Activated naive CD4-positive, alpha-beta T cell treated with anti-CD3 and anti-CD28 coated beads for 36 hours (primary cell): ENCODE measurements around the gene SPG7. TPM values are rescaled to one million over a fixed set of nuclear protein-coding genes. Genes with fewer than 3 reads are reported as not detected.
A peak's percentile ranks its signal among the peaks of the same experiment; 100 is the strongest.
"Not testable (repeated sequence)": the region's sequence is repeated elsewhere in the genome, so short reads cannot be mapped to it uniquely, and the experiment has no call there.

Experiments used
- CTCF ChIA-PET: fragments of 350-600 bp; sonication (Branson Sonifier 250); formaldehyde crosslinking; loops from one replicate; lab custom pipeline; 2021; ENCODE audit warnings: antibody characterized with exemption; lab: Charles Lee
- DNase-seq: peaks from one replicate; pipeline ENCODE4 v3.0.0-alpha.2; 2020
- H3K27ac Mint-ChIP-seq: one replicate; pipeline ENCODE4 v1.8.0; 2021; ENCODE audit warnings: mild to moderate bottlenecking, mixed read lengths
- H3K27me3 Mint-ChIP-seq: one replicate; pipeline ENCODE4 v1.8.0; 2021; ENCODE audit warnings: low read depth, mixed read lengths
- H3K36me3 Mint-ChIP-seq: one replicate; pipeline ENCODE4 v1.8.0; 2021; ENCODE audit warnings: low read depth, mixed read lengths
- H3K4me1 Mint-ChIP-seq: one replicate; pipeline ENCODE4 v1.8.0; 2021; ENCODE audit warnings: low read depth, mixed read lengths
- H3K4me3 Mint-ChIP-seq: one replicate; pipeline ENCODE4 v1.8.0; 2021; ENCODE audit warnings: mild to moderate bottlenecking, moderate library complexity, mixed read lengths
- H3K9me3 Mint-ChIP-seq: one replicate; pipeline ENCODE4 v1.8.0; 2021; ENCODE audit warnings: mixed read lengths
- intact Hi-C: fragments of 100-400 bp; cut with micrococcal nuclease; formaldehyde crosslinking; loops from one replicate; pipeline ENCODE4 v1.15.1; 2023
- total RNA-seq, 2 experiments: library from RNA; stranded (reverse); gene quantifications; one replicate each; pipeline ENCODE4 v1.2.3, GENCODE V29; 2021

SPG7 gene
- 10 to 100 TPM; 62.4 to 67.7 TPM for total RNA-seq

DNA sequence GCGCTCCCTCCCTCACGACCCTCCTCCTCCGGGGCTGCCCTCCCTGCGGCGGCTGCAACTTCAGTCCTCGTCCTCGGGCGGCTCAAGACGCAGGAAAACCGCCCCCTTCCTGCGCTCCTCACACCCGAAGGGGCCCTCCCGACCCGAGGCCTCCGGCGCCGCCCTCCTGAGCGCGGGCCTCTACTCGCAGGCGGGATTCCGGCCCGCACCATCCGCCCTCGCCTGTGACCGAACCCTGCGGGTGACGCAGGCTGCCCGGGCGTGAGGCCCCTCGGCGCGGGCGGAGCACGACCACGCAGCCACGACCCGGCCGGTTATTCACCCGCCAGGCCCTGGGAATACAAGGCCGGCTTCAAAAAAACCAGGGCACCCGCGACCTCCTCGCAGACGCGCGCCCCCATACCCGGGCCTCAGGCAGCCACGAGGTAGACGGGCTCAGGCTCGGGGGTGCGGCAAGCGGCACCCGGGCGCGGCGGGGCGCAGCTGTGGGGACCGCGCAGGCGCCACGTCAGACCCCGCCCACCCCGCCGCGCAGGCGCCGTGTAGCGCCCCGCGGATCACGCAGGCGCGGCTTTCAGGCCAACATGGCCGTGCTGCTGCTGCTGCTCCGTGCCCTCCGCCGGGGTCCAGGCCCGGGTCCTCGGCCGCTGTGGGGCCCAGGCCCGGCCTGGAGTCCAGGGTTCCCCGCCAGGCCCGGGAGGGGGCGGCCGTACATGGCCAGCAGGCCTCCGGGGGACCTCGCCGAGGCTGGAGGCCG, at the start of gene SPG7:
Gene SPG7 (plus strand): TSS at position 570 of the 757 bp plus-strand sequence. CDS start 15 bp downstream, at position 585.
- peaks cover 31% of the 10 kb centered on the region for H3K4me1 Mint-ChIP-seq
- no peaks in the 10 kb centered on the region for H3K9me3 Mint-ChIP-seq
- DNase-seq, result peak; percentile 86
- CTCF ChIA-PET, result interaction anchor here (0.6 to 2.9 kb wide), 14 partner anchors 13 to 290 kb away, joined by 3 to 15 read pairs (median 3); partner anchors contain the start of gene ZNF778
- peak within 1 kb of the TSS; percentile 89 for H3K27ac Mint-ChIP-seq
- intact Hi-C loops, result loop anchor here (1.0 to 10.0 kb wide), 4 partner anchors 52 to 413 kb away; partner anchors contain the start of genes ACSF3, CDH15 and RPL13
- H3K4me3 Mint-ChIP-seq, result peak within 1 kb of the TSS; percentile 88
- no peaks in the 10 kb centered on the region for H3K27me3 Mint-ChIP-seq
- H3K36me3 Mint-ChIP-seq, result no peaks in the 10 kb centered on the region

DNA sequence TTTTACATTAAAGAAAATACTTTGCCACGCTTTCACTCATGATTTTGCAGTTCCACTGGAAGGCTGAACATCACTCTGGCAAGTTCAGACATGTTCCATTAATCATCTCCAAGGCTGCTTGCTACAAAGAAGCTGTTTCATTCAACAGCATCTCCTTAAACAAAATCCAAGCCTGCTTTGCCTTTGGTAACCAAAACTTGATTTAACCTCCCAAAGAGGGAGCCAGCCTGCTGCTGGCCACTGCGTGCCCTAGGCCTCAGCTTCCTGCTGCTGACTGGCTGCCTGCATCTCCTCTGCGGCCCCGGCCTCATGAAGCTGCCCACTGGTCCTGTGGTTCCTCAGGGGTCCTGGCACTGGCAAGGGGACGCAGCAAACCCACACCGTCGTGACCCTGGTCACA, 49.7 kb upstream of the SPG7 start:
- peak overlapping the region; percentile 63 for H3K27ac Mint-ChIP-seq
- CTCF ChIA-PET, result interaction anchor here (0.6 kb wide), 1 partner anchor 152 kb away, joined by 3 read pairs; no protein-coding TSS in a partner anchor
- H3K36me3 Mint-ChIP-seq, result peaks cover 9% of the 10 kb centered on the region
- no peaks in the 10 kb centered on the region for H3K9me3 Mint-ChIP-seq
- H3K4me1 Mint-ChIP-seq, result peaks cover 57% of the 10 kb centered on the region
- DNase-seq, result no peak
- no peaks in the 10 kb centered on the region for H3K27me3 Mint-ChIP-seq
- intact Hi-C loops, result no loop called here
- H3K4me3 Mint-ChIP-seq, result no peak overlapping the region

DNA sequence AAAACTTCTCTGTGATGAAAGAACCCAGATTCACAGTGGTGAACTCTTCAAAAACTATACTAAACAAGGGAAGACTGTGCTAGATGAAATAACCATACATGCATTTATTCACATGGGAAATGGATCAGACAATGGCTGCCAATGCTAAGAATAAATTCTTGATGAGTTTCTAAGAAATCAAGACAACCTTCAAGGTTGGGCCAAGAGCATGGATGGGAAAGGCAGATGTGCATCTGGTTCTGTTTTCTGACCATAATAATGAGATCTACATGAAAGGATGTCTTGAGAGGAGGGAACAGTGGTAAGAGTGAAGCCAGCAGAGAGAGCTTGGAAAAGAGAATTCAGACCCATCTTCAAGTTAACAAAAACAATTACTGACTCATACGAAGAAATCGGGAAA, 49.2 kb upstream of the SPG7 start:
- intact Hi-C loops, result no loop called here
- peaks cover 57% of the 10 kb centered on the region for H3K4me1 Mint-ChIP-seq
- H3K9me3 Mint-ChIP-seq, result no peaks in the 10 kb centered on the region
- H3K27me3 Mint-ChIP-seq, result no peaks in the 10 kb centered on the region
- H3K27ac Mint-ChIP-seq, result peak overlapping the region; percentile 63
- CTCF ChIA-PET, result no interaction called here
- DNase-seq, result no peak
- no peak overlapping the region for H3K4me3 Mint-ChIP-seq
- H3K36me3 Mint-ChIP-seq, result peaks cover 9% of the 10 kb centered on the region

DNA sequence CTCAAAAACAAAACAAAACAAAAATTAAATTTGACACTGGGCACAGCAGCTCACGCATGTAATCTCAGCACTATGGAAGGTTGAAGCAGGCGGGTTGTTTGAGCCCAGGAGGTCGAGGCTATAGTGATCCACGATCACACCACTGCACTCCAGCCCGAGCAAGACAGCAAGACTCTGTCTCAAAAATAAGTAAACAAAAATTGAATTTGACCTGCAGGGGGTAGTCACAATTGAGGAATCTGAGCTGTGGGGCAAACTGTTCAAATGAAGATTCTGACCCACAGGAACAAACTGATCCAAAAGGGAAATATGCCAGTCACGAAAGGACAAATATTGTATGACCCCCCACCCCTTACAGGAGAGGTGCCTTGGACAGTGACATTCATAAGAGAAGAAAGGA, 47.6 kb upstream of the SPG7 start:
- DNase-seq, result no peak
- H3K36me3 Mint-ChIP-seq, result peaks cover 11% of the 10 kb centered on the region
- no peaks in the 10 kb centered on the region for H3K27me3 Mint-ChIP-seq
- no peaks in the 10 kb centered on the region for H3K9me3 Mint-ChIP-seq
- intact Hi-C loops, result no loop called here
- H3K4me3 Mint-ChIP-seq, result no peak overlapping the region
- CTCF ChIA-PET, result no interaction called here
- no peak overlapping the region for H3K27ac Mint-ChIP-seq
- peaks cover 60% of the 10 kb centered on the region for H3K4me1 Mint-ChIP-seq

DNA sequence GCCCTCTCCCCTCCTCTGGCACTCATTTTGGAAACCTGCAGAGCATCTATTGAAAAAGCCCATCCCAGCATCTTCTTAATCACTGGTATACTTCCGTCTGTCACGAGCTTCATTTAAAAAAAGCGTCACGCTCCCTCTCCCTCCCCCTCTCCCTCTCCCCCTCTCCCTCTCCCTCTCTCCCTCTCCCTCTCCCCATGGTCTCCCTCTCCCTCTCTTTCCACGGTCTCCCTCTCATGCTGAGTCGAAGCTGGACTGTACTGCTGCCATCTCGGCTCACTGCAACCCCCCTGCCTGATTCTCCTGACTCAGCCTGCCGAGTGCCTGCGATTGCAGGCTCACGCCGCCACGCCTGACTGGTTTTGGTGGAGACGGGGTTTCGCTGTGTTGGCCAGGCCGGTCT, 46.3 kb upstream of the SPG7 start:
- Mint-ChIP-seq H3K4me1 (peaks cover 61% of the 10 kb centered on the region), H3K36me3 (peaks cover 12% of the 10 kb centered on the region)
- DNase-seq, intact Hi-C loops, H3K27ac Mint-ChIP-seq, H3K9me3 Mint-ChIP-seq, H3K4me3 Mint-ChIP-seq, CTCF ChIA-PET, H3K27me3 Mint-ChIP-seq: not testable (repeated sequence)

DNA sequence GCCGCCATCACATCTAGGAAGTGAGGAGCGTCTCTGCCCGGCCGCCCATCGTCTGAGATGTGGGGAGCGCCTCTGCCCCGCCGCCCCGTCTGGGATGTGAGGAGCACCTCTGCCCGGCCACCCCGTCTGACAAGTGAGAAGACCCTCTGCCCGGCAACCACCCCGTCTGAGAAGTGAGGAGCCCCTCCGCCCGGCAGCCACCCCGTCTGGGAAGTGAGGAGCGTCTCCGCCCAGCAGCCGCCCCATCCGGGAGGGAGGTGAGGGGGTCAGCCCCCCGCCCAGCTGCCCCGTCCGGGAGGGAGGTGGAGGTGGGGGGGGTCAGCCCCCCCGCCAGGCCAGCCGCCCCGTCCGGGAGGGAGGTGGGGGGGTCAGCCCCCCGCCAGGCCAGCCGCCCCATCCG, 45.6 kb upstream of the SPG7 start:
- DNase-seq, H3K27me3 Mint-ChIP-seq, CTCF ChIA-PET, H3K27ac Mint-ChIP-seq, H3K4me3 Mint-ChIP-seq, intact Hi-C loops, H3K9me3 Mint-ChIP-seq: not testable (repeated sequence)
- H3K4me1 Mint-ChIP-seq, result peaks cover 66% of the 10 kb centered on the region
- H3K36me3 Mint-ChIP-seq, result peaks cover 12% of the 10 kb centered on the region

DNA sequence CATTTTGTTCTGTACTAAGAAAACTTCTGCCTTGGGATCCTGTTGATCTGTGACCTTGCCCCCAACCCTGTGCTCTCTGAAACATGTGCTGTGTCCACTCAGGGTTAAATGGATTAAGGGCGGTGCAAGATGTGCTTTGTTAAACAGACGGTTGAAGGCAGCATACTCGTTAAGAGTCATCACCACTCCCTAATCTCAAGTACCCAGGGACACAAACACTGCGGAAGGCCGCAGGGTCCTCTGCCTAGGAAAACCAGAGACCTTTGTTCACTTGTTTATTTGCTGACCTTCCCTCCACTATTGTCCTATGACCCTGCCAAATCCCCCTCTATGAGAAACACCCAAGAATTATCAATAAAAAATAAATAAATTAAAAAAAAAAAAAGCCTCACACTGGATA, 44.9 kb upstream of the SPG7 start:
- H3K36me3 Mint-ChIP-seq, result peaks cover 14% of the 10 kb centered on the region
- DNase-seq, H3K9me3 Mint-ChIP-seq, H3K4me3 Mint-ChIP-seq, H3K27me3 Mint-ChIP-seq, intact Hi-C loops, H3K27ac Mint-ChIP-seq, CTCF ChIA-PET: not testable (repeated sequence)
- peaks cover 70% of the 10 kb centered on the region for H3K4me1 Mint-ChIP-seq

DNA sequence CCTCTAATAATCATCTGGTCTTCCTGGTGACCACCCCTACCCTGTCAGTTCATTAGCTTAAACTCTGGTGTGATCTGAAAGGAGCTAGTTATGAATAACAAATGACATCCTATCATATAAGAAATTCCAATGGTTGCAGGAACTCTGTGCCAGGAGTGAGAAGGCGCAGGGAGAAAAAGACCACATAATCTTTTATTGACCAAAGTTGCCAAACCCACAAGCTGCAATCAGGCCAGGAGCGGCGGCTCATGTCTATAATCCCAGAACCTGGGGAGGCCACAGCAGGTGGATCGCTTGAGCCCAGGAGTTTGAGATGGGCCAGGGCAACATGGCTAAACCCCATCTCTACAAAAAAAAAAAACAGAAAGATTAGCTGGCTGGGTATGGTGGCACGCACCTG, 41.3 kb upstream of the SPG7 start:
- DNase-seq, result no peak
- no peaks in the 10 kb centered on the region for H3K27me3 Mint-ChIP-seq
- H3K27ac Mint-ChIP-seq, result peak overlapping the region; percentile 34
- H3K4me1 Mint-ChIP-seq, result peaks cover 70% of the 10 kb centered on the region
- no peak overlapping the region for H3K4me3 Mint-ChIP-seq
- no peaks in the 10 kb centered on the region for H3K9me3 Mint-ChIP-seq
- intact Hi-C loops, result no loop called here
- CTCF ChIA-PET, result interaction anchor here (0.7 kb wide), 1 partner anchor 51 kb away, joined by 6 read pairs; no protein-coding TSS in a partner anchor
- peaks cover 19% of the 10 kb centered on the region for H3K36me3 Mint-ChIP-seq

DNA sequence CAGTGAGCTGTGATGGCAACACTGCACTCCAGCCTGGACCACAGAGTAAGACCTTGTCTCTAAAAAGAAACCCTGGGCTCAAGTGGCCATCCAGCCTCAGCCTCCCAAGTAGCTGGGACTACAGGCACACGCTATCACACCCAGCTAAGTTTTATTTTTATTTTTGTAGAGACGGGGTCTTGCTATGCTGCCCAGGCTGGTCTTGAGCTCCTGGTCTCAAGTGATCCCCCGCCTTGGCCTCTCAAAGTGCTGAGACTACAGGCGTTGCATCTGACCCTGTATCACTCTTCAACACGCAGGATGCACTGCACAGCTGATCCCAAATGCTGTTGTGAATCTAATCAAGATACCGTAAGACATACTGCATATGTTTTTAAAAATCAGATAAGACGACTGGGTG, 40.8 kb upstream of the SPG7 start:
- Mint-ChIP-seq H3K9me3 (no peaks in the 10 kb centered on the region), H3K36me3 (peaks cover 23% of the 10 kb centered on the region), H3K27me3 (no peaks in the 10 kb centered on the region), H3K4me1 (peaks cover 74% of the 10 kb centered on the region), H3K4me3 (no peak overlapping the region), H3K27ac (no peak overlapping the region)
- intact Hi-C loops, result no loop called here
- CTCF ChIA-PET, result interaction anchor here (0.7 kb wide), 1 partner anchor 52 kb away, joined by 6 read pairs; no protein-coding TSS in a partner anchor
- no peak for DNase-seq

DNA sequence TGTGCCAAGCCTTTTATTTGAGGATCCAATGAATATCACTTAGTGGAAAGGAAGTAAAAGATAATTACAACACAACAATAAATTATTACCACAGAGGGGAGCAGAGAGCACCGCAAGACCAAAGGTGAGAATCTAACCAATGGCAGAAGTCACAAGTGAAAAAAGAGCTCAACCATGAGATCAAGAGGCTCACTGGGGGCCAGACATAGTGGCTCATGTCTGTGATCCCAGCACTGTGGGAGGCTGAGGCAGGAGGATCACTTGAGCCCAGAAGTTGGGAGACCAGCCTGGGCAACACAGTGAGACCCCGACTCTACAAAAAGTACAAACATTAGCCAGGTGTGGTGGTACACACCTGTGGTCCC, 35.5 kb upstream of the SPG7 start:
- intact Hi-C loops, result no loop called here
- CTCF ChIA-PET, result interaction anchor here (0.8 kb wide), 1 partner anchor 23 kb away, joined by 4 read pairs; no protein-coding TSS in a partner anchor
- peaks cover 19% of the 10 kb centered on the region for H3K36me3 Mint-ChIP-seq
- H3K27ac Mint-ChIP-seq, result no peak overlapping the region
- no peak for DNase-seq
- peaks cover 87% of the 10 kb centered on the region for H3K4me1 Mint-ChIP-seq
- H3K4me3 Mint-ChIP-seq, result no peak overlapping the region
- no peaks in the 10 kb centered on the region for H3K27me3 Mint-ChIP-seq
- no peaks in the 10 kb centered on the region for H3K9me3 Mint-ChIP-seq

DNA sequence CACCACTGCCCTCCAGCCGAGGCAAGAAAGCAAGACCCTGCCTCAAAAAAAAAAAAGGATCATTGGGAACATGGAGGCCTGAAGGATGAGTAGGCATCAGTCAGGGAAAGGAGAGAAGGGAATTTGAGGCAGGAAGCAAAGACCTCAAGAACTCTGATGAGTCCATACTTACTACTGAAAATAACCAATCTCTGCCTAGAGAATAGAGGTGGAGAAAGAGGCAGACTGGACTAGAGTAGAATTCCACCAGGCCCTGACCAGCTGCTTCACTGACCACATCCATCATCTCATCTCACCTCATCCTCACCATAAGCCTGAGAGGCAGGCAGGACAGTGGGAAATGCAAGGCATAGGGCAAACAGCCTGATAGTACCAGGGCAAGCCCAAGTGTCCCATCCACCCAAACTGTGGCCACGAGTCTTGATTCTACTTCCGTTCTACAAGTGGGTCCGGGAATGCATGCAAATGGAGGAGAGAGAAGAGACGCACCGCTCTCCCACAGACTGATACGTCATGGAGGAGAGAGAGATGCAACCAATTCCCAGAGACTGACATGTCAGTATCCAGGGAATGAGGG, 35.0 kb upstream of the SPG7 start:
- no peaks in the 10 kb centered on the region for H3K9me3 Mint-ChIP-seq
- H3K4me3 Mint-ChIP-seq, result no peak overlapping the region
- peaks cover 18% of the 10 kb centered on the region for H3K36me3 Mint-ChIP-seq
- H3K27ac Mint-ChIP-seq, result no peak overlapping the region
- CTCF ChIA-PET, result interaction anchor here (0.8 to 1.0 kb wide), 2 partner anchors 22 to 80 kb away, joined by 3 to 4 read pairs; no protein-coding TSS in a partner anchor
- no peaks in the 10 kb centered on the region for H3K27me3 Mint-ChIP-seq
- DNase-seq, result no peak
- intact Hi-C loops, result no loop called here
- H3K4me1 Mint-ChIP-seq, result peaks cover 87% of the 10 kb centered on the region

DNA sequence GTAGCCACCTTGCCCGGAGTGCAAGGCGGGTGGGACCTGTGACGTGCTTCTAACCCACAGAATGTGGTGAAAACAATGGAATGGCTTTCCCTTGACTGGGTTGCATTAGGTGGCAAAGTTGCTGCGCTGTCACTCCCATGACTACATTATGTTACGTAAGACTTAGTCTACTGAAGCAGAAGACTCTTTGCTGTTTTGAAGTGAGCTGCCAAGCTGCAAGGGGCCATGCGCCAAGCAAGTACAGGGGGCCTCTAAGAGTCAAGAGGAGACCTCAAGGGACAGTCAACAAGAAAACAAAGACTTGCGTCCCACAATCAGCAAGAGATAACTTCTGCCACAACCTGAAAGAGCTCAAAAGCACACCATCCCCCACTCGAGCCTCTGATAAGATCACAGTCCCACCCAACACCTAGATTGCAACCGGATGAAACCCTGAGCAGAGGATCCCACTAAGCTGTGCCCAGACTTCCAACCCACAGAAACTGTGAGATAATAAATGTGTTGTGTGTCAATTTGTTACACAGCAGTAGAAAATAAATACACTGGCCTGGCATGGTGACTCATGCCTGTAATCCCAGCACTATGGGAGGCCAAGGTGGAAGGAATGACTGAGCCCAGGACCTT, 34.3 kb upstream of the SPG7 start:
- peaks cover 89% of the 10 kb centered on the region for H3K4me1 Mint-ChIP-seq
- H3K27me3 Mint-ChIP-seq, result no peaks in the 10 kb centered on the region
- intact Hi-C loops, result no loop called here
- H3K36me3 Mint-ChIP-seq, result peaks cover 21% of the 10 kb centered on the region
- no peaks in the 10 kb centered on the region for H3K9me3 Mint-ChIP-seq
- DNase-seq, result no peak
- CTCF ChIA-PET, result interaction anchor here (0.9 to 1.0 kb wide), 2 partner anchors 9 to 79 kb away, joined by 3 read pairs; no protein-coding TSS in a partner anchor
- H3K4me3 Mint-ChIP-seq, result no peak overlapping the region
- no peak overlapping the region for H3K27ac Mint-ChIP-seq
